ENCODE measurements around the gene THBD.

Gene THBD

GRCh38 chr20:23049201-23050075 lies at the start of gene THBD:
Gene THBD (minus strand): TSS chr20:23049672. CDS start chr20:23049504, 168 bp downstream.
- no peak for DNase-seq

DNA sequence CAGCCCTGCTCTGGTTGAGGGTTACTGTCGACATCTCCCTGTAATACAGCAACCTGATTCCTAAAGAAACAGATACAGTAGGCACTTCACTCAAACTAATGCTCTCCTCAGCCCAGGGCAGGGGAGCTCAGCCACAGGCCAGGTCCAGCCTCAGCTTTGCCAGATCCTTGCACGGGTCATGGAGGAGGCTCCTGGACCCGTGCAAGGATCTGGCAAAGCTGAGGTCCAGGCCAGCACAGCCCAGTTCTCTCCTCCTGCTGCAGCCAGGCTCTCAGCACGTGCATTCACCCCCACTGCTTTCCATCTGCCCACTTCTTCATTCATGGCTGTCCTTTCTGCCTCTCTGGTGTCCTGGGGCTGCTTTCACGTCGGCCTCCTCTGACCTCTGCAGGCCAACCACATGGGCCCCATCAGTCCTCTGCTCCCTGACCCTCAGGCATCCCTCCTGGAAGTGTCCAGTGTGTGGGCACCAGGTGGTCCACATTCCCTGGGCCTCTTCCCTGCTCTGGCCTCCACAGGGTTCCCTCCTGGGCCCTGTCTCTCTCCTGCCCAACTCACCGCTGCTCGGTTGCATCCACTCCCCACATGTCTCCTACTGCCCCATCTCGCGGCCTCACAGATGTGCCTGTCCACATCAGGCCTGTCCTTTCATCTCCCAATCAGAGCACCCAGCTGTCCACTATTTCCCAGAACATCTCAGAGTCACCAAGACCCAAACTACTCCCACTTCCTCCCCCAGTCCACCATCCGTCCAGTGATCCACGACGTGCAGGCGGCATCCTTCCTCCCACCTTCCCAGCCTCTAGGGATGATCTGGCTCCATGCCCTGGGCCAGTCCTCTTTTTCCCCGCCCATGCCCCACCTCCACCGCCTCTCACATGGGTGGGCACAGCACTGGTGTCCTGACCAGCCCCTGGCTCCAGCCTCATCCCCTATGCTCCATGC lies 48.4 kb upstream of the THBD start:
- DNase-seq: no peak

- DNase-seq: no peak
Observed at GRCh38 chr20:23096986-23097520, 47.6 kb upstream of the THBD start.

DNA sequence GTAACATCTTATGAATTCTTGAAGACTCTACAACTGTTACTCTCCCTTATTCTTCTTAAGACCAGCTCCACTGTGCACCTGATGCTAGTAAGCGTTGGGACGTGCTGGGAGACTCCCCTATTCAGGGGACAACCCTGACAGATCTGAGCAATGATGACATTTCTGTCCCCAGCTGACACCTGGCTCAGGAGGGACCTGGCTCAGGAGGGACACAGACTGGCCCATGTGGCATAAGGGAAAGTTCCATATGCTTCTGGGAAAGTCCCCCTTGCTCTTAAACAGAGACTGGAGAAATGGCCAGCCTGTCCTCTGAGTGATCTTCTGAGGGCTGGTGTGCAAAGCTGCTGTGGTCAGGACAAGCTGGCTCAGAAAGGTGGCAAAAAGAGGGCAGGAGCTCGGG lies 46.6 kb upstream of the THBD start:
- DNase-seq: no peak

DNA sequence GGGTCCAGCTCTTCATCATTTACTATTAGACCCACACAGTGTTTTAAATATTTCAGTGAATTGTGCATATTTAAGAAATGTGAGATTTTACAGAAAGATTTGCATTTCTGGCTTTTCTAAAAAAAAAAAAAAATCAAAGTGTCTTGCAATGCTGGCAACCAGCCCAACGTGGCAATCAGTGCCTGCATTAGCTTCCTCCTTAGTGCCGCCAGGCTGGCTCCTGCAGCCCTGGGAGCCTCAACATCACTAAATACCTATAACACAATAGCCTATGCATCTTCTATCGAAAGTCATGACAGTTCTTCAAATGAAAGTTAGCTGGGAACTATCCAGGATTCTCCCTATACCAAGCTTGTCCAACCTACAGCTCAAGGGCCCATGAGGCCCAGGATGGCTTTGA lies 46.0 kb upstream of the THBD start:
- no peak for DNase-seq

GRCh38 chr20:23094927-23095326 lies 45.5 kb upstream of the THBD start:
- no peak for DNase-seq

DNA sequence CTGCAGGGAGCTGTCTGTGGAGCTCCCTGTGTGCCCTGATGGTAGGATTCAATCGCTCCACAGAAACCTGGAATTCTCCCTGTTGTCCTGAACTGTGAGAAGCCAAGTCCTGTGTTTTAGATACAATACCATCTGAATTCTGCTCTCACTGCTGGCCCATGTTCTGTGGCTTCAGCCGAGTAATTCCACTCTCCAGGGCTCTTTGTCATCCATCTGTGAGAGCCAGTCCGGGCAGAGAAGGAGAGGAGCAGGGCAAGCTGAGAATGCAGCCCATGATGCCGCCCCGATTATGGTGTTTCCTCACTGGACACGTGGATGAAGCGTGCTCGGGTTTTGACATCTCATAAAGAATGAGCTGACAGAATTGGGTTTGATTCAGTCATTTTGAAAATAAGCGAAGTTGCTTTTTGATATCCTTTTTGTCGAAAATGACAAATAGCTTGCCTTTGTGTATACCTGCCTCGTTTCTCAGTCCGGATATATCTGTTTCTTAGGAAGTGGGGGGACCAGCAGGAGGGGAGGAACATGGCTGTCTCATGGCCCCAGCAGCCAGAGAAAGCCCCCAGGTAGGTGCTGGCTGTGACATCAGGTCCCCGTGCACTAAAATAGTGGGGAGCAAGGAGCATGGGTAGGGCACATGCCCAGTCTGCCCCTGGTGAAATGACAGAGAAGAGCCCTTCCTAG lies 44.9 kb upstream of the THBD start:
- no peak for DNase-seq

GRCh38 chr20:23093613-23094012 lies 44.1 kb upstream of the THBD start:
- no peak for DNase-seq

DNA sequence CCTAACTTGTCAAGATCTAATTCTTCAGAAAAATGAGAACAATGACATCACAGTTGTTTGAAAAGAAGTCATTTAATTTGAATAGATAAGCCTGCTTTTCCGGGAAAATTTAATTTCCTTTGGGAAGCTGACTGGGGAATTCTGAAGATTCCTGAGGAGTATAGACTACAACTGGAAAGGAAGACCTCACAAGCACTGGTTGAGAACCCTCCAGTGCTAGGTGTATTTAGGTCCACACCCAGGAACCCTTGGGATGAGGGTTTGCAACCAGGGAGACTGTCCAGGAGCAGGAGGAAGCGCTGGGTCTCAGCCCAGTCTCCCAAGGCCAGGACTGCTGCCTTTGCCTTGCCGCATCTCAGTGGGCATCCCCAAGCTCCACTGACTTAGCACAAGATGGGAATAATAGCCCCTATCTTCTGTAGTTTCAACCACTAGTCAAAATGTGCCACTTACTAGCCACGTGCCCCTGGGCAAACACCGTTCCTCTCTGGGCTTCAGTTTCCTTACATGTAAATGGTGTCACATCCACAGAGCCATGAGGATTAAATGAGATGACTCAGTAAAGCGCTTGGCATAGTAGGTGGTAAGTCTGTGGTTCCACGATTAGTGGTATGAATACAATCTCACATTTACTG lies 43.5 kb upstream of the THBD start:
- DNase-seq: no peak

- no peak for DNase-seq
Observed at GRCh38 chr20:23092384-23092756, 42.9 kb upstream of the THBD start.

- DNase-seq: no peak
Observed at GRCh38 chr20:23091721-23092383, 42.4 kb upstream of the THBD start.

DNA sequence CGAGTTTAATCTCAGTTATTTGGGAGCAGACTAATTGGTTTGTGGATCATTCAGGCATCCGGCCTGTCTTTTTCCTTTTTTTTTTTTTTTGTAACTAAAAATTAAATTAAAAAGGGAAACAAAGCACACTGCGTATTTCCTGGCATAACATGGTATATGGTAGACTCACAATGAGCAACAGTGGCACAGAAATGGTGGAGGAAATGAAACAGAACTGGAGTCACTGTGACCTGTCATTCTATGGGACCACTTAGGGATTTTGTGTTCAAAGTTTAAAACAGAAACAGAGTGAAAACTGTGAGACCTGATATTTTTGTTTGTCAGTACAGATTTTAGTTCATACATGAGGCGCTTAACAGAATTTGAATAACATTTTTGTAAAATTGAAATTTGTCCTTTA lies 41.4 kb upstream of the THBD start:
- no peak for DNase-seq

DNA sequence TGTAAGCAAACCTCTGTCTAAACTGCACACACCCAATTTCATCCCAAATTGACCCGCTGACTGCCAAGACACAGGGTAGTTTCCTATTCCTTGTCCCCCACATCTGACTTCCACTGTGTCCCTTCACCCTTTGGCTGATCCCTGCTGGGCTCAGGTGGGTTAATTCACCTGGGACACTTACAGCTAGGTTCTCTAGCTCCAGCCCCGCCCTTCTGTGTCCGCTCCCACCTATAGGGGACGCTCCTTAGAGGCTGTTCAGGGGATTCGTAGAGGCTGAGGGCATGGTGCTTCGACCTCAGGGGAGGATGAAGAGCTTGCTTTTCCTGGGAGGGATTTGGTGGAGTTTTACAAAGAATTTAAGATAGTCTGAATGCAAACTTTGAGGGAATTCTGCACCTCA lies 40.7 kb upstream of the THBD start:
- DNase-seq: no peak

- no peak for DNase-seq
Observed at GRCh38 chr20:23088866-23089265, 39.4 kb upstream of the THBD start.

- no peak for DNase-seq
Observed at GRCh38 chr20:23087587-23088251, 38.2 kb upstream of the THBD start.

GRCh38 chr20:23086931-23087411 lies 37.5 kb upstream of the THBD start:
- DNase-seq: no peak

DNA sequence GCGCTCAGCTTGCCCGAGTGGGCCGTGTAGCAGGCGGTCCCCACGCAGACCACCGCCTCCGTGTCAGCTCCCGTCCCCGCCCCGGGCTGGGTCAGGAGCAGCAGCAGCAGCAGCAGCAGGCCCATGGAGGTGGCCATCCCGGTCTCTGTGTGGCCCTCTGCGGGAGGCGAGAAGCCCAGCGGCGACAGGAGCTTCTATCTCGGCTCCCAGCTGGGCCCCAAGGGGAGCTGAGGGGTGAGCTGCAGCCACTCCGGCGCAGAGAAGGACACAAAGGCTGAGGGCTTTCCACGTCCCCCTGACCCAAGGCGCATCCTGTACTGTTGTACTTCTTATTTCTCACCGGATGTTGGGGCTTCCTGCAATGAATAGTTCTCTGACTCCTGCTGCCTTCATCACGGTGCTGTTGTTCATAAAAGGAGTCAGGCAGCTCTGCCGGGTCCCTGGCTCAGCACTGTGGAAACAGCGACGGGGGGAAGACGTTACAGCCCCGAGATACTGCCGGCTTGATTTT lies 36.6 kb upstream of the THBD start, which contains the start of gene CD93:
TSS of gene CD93 (minus strand) at position 269 of the 511 bp plus-strand sequence. CDS start at position 137, 132 bp downstream.
- DNase-seq: no peak

DNA sequence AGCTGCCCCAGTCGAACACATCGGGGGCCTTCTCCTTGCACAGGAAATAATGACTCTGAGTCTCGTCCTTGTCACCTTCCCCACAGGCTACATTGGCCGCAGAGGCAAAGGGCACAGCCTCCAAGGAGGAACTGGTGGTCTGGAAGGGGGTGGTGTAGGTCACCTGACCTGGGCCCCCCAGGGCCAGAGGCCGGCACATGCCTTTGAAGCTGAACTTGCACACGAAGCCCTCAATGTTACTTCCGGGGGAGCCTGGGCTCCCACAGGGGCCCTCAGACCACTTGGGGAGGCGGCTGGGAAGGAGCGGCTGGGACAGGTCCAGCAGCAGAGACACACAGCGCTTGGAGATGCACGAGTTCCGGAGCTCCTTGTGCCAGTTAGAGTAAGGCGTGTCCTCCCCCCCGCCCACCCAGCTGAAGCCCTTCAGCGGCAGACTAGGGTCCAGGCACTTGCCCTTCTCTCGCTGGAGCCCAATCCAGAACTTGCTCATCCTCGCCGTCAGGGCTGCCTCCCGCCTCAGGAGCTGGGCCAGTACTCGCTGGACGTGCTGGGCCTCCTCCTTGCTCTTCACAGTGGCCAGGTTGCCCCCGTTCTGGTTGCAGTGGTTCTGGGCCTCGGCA lies 36.1 kb upstream of the THBD start:
- no peak for DNase-seq

GRCh38 chr20:23084845-23085365 lies 35.4 kb upstream of the THBD start:
- no peak for DNase-seq

DNA sequence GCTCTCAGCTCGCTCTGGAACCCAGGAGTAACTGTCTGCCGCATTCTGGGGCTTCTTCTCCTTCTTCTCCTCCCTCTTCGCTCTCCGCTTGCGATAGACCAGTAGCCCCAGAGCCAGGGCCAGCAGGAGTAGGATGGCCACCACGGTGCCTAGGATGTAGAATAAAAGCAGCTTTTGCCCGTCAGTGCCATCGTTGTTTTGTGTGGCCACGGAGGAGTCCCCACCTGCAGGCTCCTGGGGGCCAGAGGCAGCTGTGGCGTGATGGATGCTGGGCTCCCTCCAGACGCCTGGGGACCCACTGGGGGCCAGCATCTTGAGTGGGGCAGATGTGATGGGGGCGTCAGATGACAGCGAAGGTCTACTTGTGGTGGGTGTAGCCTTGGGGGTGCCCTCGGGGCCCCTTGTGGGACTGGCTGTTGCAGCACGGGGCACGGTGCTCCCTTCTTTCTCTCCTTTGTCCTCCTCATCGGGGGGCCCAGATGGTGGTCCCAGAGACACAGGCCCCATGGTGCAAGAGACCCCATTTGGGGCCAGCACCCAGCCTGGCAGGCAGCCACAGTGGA lies 34.9 kb upstream of the THBD start:
- DNase-seq: no peak

Data from activated CD4-positive, alpha-beta T cell treated with anti-CD3 and anti-CD28 coated beads for 4 hours (primary cell).